Activated CD8-positive, alpha-beta memory T cell treated with anti-CD3 and anti-CD28 coated beads for 36 hours (primary cell): Measurements from ENCODE around the gene VANGL1. TPM values are rescaled to one million over a fixed set of nuclear protein-coding genes. Genes with fewer than 3 reads are reported as not detected.

ENCODE experiments used
- CTCF ChIA-PET: fragments of 350-600 bp; sonication (Branson Sonifier 250); formaldehyde crosslinking; loops from one replicate; lab custom pipeline; 2021; ENCODE audit warnings: antibody characterized with exemption; lab: Charles Lee
- POLR2A ChIA-PET: fragments of 350-600 bp; sonication (Branson Sonifier 250); formaldehyde crosslinking; loops from one replicate; lab custom pipeline; 2021; ENCODE audit warnings: antibody characterized with exemption; lab: Charles Lee
- total RNA-seq, 2 experiments: library from RNA; stranded (reverse); gene quantifications; one replicate each; pipeline ENCODE4 v1.2.3, GENCODE V29; 2021

The VANGL1 gene
- total RNA-seq, 2 experiments from 2014 or later: 2.2 to 2.8 TPM

DNA sequence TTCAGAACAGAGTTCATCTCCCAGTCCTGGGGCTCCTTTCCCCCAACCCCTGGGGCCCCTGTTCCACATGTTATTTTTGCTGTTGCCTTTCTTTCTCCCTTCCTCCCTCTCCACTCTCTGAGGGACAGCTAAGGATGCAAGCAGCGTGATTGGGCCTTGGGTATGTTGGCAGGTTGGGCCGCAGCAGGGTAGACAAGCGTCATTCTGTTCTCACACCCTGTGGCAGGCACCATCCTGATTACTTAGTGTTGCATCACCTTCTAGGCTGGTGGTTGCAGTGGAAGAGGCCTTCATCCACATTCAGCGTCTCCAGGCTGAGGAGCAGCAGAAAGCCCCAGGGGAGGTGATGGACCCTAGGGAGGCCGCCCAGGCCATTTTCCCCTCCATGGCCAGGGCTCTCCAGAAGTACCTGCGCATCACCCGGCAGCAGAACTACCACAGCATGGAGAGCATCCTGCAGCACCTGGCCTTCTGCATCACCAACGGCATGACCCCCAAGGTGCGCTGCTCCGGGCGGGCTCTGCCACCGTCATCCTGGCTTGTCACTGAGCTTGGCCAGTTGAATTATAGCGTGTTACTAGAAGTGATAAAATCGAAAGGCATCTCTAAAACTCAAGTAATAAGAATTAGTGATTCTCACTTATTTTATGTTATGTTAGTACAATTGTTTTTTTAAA is 43.4 kb downstream of the VANGL1 start:
- ChIA-PET CTCF (no interaction called here), POLR2A (no interaction called here)

DNA sequence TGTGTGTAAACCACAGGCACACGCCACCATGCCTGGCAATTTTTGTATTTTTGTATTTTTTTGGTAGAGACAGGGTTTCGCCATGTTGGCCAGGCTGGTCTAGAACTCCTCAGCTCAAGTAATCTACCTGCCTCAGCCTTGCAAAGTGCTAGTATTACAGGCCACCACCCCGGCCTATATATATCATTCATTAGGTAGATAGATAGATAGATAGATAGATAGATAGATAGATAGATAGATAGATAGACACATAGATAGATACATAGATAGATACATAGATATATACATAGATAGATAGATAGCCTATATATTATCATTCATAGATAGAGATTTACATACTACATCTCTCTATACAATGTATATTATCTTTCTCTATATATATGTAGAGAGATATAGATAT is 46.0 kb downstream of the VANGL1 start:
- CTCF ChIA-PET: no interaction called here
- POLR2A ChIA-PET: no interaction called here

DNA sequence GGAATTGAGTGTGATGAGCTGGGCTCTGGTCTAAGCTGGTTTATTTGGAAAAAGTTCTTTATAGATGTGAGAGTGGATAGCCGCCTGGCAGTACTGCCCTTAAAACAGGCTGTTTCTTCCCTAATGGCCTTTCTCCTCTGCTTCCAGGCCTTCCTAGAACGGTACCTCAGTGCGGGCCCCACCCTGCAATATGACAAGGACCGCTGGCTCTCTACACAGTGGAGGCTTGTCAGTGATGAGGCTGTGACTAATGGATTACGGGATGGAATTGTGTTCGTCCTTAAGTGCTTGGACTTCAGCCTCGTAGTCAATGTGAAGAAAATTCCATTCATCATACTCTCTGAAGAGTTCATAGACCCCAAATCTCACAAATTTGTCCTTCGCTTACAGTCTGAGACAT is 49.2 kb downstream of the VANGL1 start:
- CTCF ChIA-PET: no interaction called here
- POLR2A ChIA-PET: no interaction called here

DNA sequence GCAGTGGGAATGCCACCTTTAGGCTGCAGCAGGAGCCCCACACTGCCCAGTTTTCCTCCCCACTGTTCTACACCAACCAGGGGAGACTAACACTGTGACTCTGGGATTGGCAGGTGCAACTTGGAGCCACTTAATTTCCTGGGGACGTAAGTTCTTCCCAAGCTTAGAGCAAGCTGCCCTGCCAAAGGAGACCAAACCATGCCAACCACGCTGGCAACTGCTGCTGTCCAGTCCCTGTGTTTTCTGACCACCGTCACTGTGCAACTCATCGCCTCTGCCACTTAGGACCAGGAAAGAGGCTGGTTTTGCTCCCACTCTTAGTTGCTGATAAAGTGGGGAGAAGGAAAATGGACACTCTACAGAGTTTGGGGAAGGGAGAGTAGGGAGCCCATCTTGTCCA is 50.5 kb downstream of the VANGL1 start:
- POLR2A ChIA-PET: no interaction called here

DNA sequence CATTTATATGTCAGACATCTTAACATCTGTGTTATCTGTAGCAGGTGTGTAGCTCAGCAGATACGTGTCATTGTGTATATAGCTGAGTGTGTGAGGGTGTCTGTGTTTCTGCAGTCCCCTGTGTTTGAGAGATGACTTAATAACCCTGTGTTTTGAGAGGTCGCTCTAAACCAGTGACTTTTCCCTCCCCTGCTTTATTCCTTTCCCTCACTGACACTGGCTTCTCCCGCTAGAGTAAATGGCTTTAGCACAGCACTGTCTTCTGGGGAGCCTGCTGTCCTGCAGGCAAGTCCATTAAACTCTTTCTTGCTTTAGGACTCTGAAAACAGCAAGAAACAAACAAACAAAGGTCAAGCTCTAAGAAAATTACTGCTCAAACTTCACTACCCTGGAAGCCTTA is 53.0 kb downstream of the VANGL1 start:
- POLR2A ChIA-PET: no interaction called here
- CTCF ChIA-PET: no interaction called here

More for the DNA sequence above, 50.5 kb downstream of the VANGL1 start:
- CTCF ChIA-PET: no interaction called here

DNA sequence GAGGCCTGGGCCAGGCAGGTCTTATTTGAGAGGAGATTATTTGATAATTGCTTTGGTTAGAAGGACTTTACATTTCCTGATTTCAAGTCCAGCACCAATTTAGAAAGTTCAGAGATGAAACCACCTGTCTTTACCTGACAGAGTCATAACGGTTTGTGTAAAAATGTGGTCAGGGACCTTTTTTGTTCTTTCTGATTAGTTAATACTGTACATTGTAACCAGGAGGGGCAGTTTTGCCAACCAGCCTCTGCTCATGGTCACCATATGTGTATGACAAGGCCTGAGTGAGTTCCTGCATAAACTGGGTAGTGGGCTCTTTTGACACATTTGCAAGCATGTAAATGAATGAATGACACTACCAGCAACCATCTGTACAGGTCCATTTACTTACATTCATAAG is 55.8 kb downstream of the VANGL1 start:
- CTCF ChIA-PET: no interaction called here
- POLR2A ChIA-PET: no interaction called here

DNA sequence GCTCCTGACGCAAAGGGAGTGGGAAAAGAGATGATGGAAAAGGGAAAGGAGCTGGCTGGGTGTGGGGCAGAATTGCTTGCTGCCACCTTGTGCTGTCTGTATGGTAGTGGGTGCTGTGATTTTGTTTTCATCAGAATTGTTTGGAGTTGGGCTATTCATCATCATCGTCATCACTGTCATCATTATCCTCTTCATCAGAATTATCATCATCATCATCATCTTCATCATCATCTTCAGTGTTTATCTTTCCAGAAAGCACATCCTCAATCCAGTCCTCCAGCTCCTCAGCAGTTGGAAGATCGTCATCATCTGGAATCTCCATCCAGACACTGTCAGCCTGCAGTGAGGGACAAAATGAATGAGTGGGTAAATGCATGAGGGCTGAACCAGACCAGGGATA is 59.3 kb downstream of the VANGL1 start:
- ChIA-PET CTCF (no interaction called here), POLR2A (no interaction called here)

DNA sequence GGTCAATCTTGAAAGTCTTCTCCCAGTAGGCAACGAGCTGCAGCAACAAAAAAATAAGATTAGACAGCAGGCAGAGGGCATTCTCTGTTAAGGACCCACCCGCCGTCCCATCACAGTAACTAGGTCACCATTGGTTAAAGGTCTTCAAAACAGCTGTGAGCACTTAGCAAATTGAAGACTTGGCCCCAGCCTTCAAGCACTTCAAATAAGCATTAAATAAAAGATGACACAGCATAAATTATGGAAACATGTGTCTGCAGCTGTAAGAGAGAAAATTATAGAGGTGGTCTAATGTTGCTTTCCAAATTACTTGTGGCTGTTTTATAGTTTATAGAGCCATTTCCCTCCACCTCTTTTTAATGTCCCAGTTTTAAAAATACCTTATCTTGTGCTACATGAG is 61.2 kb downstream of the VANGL1 start:
- POLR2A ChIA-PET: no interaction called here
- CTCF ChIA-PET: no interaction called here

DNA sequence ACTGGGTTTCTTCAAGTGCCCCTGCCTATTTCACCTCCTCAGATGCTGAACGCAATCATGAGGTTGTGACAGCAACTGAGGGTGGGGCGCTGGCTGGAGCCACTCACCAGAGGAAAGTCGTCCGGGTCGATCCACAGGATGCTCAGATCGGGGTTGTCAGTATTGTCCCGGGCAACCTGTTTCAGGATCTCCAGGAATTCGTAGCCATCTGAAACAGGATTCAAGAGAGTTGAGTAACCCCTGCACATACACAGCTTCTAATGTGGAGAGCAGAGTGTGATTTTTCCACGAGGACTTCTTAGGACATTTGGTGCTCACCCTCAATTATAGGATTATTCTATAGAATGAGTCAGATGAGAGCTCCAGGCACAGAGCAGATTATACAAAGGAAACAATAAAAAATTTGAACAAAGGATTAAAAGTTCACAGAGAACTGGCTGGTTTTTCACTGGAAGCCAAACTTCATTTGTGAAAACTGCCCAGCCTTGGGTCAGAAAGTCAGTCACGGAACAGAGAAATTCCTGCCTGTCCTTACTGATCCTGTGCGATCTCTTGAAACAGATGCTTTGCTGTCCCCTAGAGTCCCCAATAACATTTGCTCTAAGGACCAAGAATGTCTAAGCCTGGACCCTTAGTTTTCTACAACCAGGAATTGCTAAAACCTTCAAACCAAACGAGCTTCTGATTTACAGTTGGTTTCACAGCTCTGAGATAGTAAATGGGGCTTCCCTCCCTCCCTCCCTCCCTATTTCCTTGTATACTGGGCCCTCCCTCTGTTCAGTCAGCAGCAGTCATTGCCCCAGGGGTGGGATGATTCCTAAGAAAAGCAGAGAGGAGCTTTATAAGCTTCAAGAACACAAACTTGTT is 63.5 kb downstream of the VANGL1 start:
- POLR2A ChIA-PET: no interaction called here
- CTCF ChIA-PET: interaction anchor here (0.6 to 1.8 kb wide), 2 partner anchors 24 to 97 kb away, joined by 3 to 11 read pairs; no protein-coding TSS in a partner anchor

DNA sequence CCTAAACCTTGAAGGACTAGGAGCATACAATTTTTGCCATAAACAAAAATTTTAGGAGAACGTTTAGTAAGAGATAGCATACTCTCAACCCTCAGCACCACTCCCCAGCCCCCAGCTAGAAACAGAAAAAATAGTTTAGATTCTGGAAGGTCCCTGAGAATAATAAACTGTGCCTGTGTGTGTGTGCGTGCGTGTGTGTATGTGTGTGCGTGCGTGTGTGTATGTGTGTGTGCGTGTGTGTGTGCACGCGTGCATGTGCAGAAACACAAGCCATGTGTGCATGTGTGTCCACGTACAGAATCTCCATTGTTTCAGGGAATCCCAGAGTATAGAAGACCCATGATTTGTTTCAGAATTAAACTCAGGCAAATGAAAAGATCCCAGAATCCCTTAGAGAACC is 64.2 kb downstream of the VANGL1 start:
- POLR2A ChIA-PET: no interaction called here
- CTCF ChIA-PET: interaction anchor here (0.6 to 1.8 kb wide), 6 partner anchors 23 to 98 kb away, joined by 3 to 11 read pairs (median 4); no protein-coding TSS in a partner anchor

DNA sequence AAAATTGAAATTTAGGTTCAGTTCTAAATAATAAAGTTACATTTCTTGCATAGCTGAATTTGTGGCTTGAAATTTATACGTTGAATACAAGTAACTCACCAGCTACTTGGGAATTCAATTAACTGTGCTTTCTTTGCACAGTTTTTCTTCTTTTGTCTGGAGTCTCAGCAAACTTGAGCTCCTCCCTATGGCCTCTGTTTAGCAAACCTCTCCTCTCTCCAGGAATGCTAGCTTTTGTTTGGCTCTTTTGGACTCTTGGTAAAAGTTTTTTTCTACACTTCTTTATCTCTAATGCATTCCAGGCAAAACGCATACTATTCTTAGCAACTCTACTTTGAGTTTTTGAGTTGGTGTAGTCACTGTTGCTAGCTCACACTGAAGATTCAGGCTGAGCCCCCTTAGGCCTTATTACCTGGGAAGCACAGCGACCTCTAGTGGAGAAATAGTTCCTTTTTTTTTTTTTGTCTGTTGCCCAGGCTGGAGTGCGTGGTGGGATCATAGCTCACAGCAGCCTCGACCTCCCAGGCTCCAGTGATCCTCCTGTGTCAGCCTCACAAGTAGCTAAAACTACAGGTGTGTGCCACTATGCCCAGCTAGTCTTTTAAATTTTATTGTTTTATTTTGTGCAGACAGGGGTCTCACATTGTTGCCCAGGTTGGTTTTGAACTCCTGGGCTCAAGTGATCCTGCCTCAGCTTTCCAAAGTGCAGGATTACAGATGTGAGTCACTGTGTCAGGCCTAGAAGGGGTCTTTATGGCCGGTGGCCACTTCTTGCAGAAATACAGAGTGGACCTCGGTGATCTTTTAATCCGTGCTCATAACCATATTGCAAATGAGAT is 65.0 kb downstream of the VANGL1 start:
- ChIA-PET POLR2A (no interaction called here), CTCF (interaction anchor here (0.9 to 1.8 kb wide), 5 partner anchors 32 to 99 kb away, joined by 4 to 11 read pairs (median 5); no protein-coding TSS in a partner anchor)

DNA sequence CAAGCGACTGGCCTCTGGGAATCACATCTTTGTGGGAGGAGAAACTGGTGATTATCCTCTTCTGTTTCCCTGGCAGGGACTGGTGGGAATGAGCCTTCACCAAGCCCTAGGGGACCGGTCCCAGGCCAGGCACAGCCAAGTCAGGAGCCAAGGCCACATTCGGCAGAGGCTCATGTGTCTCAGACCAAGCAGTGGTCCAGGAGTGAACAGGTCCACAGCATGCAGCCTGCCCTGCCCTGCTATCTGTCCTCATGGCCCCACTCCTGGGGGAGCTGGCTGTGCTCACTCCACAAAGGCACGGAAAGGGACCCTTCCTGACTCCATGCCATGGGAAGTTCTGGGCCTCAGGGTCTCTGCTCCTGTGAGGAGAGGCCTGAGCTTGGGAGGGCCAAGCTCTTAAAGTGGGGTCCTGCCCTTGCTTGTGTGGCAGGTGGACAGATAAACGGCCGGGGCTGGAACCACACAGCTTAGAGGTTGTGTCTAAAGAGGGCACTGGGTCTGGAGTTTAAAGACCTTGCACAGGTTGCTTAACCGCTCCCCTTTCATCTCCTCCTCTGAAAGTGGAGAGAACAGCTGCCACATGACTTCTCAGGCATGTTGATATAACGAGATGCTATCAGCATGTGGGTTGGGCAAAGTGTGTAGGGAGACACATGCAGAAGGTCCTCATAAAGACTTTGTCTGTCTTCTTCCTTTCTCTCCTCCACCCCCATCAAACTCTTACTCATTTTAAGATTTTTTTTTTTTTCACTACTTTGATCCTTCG is 69.3 kb downstream of the VANGL1 start:
- ChIA-PET POLR2A (no interaction called here), CTCF (interaction anchor here (0.9 kb wide), 1 partner anchor 103 kb away, joined by 3 read pairs; no protein-coding TSS in a partner anchor)

DNA sequence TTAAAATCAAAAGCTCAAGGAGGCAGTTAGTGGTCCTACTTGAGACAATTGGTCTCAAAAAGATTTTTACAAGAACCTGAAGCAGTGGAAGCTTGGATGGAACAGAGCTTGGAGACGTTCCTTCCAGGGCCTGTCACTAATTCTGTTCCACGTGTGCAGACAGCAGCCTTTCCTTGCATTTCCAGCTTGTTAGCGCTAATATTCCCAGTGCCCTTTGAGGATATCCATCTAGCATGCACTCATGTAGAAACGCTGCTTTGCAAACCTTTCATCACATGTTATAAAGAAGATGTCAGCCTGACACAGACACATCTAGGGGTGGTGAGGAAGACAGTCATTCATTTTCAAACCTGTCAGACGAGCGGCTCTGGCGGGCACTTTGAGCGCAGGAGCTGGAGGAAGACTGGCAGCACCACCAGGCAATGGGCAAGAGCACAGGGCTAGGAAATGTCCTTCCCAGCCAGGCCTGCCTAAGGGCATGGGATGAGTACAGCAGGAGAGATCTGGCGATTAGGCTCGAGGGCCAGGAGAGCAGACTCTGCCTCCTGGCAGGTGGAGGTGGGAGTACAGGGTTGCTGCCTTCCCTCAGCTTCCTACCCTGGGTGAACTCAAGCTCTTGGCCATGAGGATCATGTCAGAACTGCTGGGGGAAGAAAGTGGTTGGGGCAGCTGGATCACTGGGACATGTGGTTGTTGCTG is 71.3 kb downstream of the VANGL1 start:
- ChIA-PET CTCF (no interaction called here), POLR2A (no interaction called here)

DNA sequence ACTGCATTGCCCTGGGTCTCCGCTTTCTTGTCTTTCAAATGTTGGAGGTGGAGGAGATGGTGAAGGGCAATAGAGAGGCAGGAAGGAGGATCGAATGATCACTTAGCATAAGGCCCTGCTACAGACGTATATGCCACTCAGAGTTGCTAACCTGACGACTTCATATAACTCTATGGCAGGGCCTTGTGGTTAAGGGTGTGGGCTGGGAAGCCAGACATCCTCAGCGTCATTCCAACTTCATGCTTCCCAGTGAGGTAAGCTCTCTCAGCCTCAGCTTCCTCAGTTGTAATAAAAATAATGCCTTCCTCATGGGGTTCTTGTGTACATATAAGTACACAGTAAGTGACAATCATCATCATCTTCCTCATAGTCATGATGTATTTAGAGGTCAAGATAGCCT is 72.1 kb downstream of the VANGL1 start:
- CTCF ChIA-PET: no interaction called here
- POLR2A ChIA-PET: no interaction called here

DNA sequence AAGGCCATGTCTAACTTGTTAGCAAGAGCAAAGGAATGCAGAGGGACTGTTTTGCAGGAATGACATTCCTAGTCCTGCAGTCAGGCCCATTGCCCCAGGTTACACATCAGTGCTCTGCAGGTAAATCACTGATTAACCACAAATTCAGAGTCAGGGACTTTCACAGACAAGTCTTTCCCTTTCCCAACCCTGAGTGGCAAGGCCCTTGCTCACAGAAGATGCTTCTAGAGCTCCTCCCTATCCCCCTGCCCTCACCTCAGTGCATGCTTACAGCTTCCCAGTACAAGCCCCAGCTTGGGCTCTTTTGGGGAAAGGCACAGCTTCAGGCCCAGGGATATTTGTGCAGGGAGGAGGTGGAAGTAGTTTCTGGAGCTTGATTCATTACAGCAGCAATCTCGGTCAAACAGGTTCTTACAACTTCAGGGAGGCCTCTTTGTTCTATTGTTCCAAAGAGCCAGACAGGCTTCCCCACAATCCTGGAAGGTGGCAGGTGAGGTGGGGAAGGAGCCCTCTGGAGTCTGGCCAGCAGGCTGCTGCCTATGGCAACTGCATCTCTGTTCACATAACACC is 72.9 kb downstream of the VANGL1 start:
- ChIA-PET CTCF (no interaction called here), POLR2A (no interaction called here)

DNA sequence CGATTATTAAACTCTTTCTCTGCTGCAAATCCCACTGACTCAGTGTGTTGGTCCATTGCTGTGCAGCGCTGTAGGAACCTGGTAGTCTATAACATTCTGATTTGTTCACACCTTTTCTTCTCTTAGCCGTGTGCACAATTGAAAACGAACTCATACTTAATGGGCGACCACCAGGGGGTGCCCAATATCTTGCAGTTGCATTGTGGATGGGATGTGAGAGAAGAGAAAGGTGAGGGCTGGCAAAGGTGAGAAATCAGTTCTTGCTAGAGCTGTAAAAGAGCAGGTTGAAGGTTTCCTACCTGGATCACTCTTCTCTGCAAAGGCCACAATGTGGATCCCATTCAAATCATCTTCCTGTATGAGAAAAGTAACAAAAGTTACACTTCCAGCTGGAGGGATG is 75.8 kb downstream of the VANGL1 start:
- ChIA-PET CTCF (no interaction called here), POLR2A (no interaction called here)

DNA sequence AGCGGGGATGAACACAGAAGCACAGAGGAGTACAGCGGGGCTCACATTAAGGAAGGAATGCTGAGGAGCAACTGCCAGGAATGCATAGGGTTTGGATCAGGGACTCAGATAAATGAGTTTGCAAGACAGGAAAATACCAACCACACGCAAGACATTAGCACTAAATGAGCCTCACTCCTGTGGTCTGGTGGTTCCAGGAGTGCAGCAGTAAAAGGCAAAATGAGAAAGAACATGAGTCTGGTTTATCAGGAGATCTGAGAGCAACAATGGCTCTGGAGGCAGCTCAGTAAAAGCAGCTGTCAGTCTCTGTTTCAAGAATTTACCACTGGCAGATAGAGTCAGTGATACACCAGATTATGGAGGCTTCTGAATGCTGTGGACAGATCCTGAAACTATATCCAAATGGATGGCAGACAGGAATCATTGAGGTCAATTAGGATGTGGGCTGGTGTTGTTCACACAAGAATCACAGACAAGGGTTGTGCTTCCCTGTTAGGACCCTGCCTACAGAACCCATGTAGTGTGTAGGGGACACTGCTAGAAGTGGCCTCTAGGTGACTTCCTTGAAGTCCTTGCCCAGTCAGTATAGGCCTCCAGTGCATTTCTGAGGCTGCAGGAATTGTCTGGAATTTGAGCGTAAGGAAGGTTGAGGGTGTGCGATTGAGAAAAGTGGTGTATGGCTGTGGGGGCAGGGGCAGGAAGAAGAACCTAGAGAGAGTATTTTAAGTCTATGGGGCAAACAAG is 76.4 kb downstream of the VANGL1 start:
- CTCF ChIA-PET: no interaction called here
- POLR2A ChIA-PET: no interaction called here

DNA sequence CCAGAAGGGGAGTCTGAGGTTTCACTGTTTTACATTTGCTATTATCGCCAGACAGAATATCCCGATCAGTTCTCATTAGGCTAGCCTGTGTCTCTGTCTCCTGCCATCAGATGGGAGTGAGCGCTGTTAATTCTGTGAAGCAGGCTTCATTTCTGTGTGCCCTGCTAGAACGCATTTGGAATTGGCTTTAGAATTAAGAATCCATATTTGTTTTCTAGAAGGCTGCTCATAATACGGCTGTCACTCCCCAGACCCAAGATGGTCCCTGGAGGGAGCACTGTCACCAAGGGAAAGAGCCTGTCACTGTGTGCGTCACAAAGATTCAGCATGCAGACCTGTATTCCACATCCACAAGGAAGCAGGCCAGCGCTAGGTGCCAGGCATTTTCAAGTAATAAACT is 77.5 kb downstream of the VANGL1 start:
- ChIA-PET CTCF (no interaction called here), POLR2A (no interaction called here)
